Mesothelial cell of epicardium (in vitro differentiated cells): ENCODE results near the gene CAMKMT. TPM values are rescaled to one million over a fixed set of nuclear protein-coding genes. Genes with fewer than 3 reads are reported as not detected.

ENCODE experiments used
- DNase-seq, 2 experiments: peaks; one replicate each; pipeline ENCODE4 v3.0.0; 2021; ENCODE audit warnings: low spot score in 2 of 2; ENCODE audit not compliant: unreplicated experiment in 2 of 2
- H3K27ac Mint-ChIP-seq: 2 replicates; pipeline ENCODE4 v1.8.0; 2021; ENCODE audit warnings: mixed read lengths
- H3K27me3 Mint-ChIP-seq: 2 replicates; pipeline ENCODE4 v1.8.0; 2021; ENCODE audit warnings: low read depth, mixed read lengths
- H3K36me3 Mint-ChIP-seq: 2 replicates; pipeline ENCODE4 v1.8.0; 2021; ENCODE audit warnings: mixed read lengths
- H3K4me1 Mint-ChIP-seq: 2 replicates; pipeline ENCODE4 v1.8.0; 2021; ENCODE audit warnings: mixed read lengths
- H3K4me3 Mint-ChIP-seq: 2 replicates; pipeline ENCODE4 v1.8.0; 2021; ENCODE audit warnings: mild to moderate bottlenecking, moderate library complexity, mixed read lengths
- H3K9me3 Mint-ChIP-seq: 2 replicates; pipeline ENCODE4 v1.8.0; 2021; ENCODE audit warnings: mixed read lengths
- CTCF ChIP-seq: fragments of 200-600 bp; sonication (generic); IDR thresholded peaks from one replicate; pipeline ENCODE4 v1.5.0; 2021; ENCODE audit warnings: antibody characterized with exemption; ENCODE audit not compliant: unreplicated experiment
- total RNA-seq: library from RNA; stranded (reverse); gene quantifications from 3 replicates; pipeline ENCODE4 v1.2.1, GENCODE V29; 2021

CAMKMT gene
- total RNA-seq, 1 donor from 2014 or later: 8.3 TPM

GRCh38 chr2:44487052-44487451 lies 125.3 kb downstream of the CAMKMT start:
- DNase-seq: no peak
- TF ChIP-seq CTCF: no peak
- H3K27me3 Mint-ChIP-seq: no peaks in the 10 kb centered on the region
- no peak overlapping the region for H3K4me3 Mint-ChIP-seq
- H3K36me3 Mint-ChIP-seq: no peaks in the 10 kb centered on the region
- no peak overlapping the region for H3K27ac Mint-ChIP-seq
- H3K9me3 Mint-ChIP-seq: peaks cover 13% of the 10 kb centered on the region
- no peaks in the 10 kb centered on the region for H3K4me1 Mint-ChIP-seq

- no peak overlapping the region for H3K27ac Mint-ChIP-seq
- no peak for TF ChIP-seq CTCF
- H3K36me3 Mint-ChIP-seq: no peaks in the 10 kb centered on the region
- no peaks in the 10 kb centered on the region for H3K9me3 Mint-ChIP-seq
- H3K27me3 Mint-ChIP-seq: no peaks in the 10 kb centered on the region
- H3K4me3 Mint-ChIP-seq: no peak overlapping the region
- H3K4me1 Mint-ChIP-seq: no peaks in the 10 kb centered on the region
- DNase-seq: no peak
Observed at GRCh38 chr2:44490726-44491125, 129.0 kb downstream of the CAMKMT start.

- H3K27me3 Mint-ChIP-seq: no peaks in the 10 kb centered on the region
- no peak overlapping the region for H3K27ac Mint-ChIP-seq
- no peak for DNase-seq
- H3K4me3 Mint-ChIP-seq: no peak overlapping the region
- H3K36me3 Mint-ChIP-seq: no peaks in the 10 kb centered on the region
- H3K4me1 Mint-ChIP-seq: no peaks in the 10 kb centered on the region
- no peak for TF ChIP-seq CTCF
- H3K9me3 Mint-ChIP-seq: no peaks in the 10 kb centered on the region
Observed at GRCh38 chr2:44494006-44494405, 132.3 kb downstream of the CAMKMT start.

GRCh38 chr2:44495035-44495434 lies 133.3 kb downstream of the CAMKMT start:
- TF ChIP-seq CTCF: no peak
- no peaks in the 10 kb centered on the region for H3K4me1 Mint-ChIP-seq
- H3K36me3 Mint-ChIP-seq: no peaks in the 10 kb centered on the region
- H3K9me3 Mint-ChIP-seq: no peaks in the 10 kb centered on the region
- DNase-seq: no peak
- H3K4me3 Mint-ChIP-seq: no peak overlapping the region
- H3K27me3 Mint-ChIP-seq: no peaks in the 10 kb centered on the region
- no peak overlapping the region for H3K27ac Mint-ChIP-seq

GRCh38 chr2:44495544-44495943 lies 133.8 kb downstream of the CAMKMT start:
- TF ChIP-seq CTCF: no peak
- Mint-ChIP-seq H3K36me3 (no peaks in the 10 kb centered on the region), H3K27ac (no peak overlapping the region), H3K9me3 (no peaks in the 10 kb centered on the region), H3K27me3 (no peaks in the 10 kb centered on the region), H3K4me3 (no peak overlapping the region), H3K4me1 (no peaks in the 10 kb centered on the region)
- no peak for DNase-seq

GRCh38 chr2:44496130-44496529 lies 134.4 kb downstream of the CAMKMT start:
- H3K27me3 Mint-ChIP-seq: no peaks in the 10 kb centered on the region
- no peak for TF ChIP-seq CTCF

More at GRCh38 chr2:44496130-44496529, 134.4 kb downstream of the CAMKMT start:
- DNase-seq: no peak
- no peaks in the 10 kb centered on the region for H3K4me1 Mint-ChIP-seq
- H3K9me3 Mint-ChIP-seq: no peaks in the 10 kb centered on the region
- no peak overlapping the region for H3K27ac Mint-ChIP-seq
- no peak overlapping the region for H3K4me3 Mint-ChIP-seq
- H3K36me3 Mint-ChIP-seq: no peaks in the 10 kb centered on the region
